Loucy (cell line): ENCODE data around the gene SDR9C7.
"Not testable (repeated sequence)": the region's sequence is repeated elsewhere in the genome, so short reads cannot be mapped to it uniquely, and the experiment has no call there.

Experiments used
- H2AFZ ChIP-seq: fragments of 200-600 bp; sonication (generic); 2 replicates; pipeline ENCODE4 v1.6.0; 2016; ENCODE audit warnings: antibody characterized with exemption, mild to moderate bottlenecking, low read length, moderate library complexity
- H3F3A ChIP-seq: fragments of 200-600 bp; 2 replicates; pipeline ENCODE4 v1.6.0; 2016; ENCODE audit warnings: antibody characterized with exemption, low read depth, mild to moderate bottlenecking
- H3K27me3 ChIP-seq: fragments of 200-600 bp; sonication (generic); 2 replicates; pipeline ENCODE4 v1.6.1; 2014; ENCODE audit warnings: low read length, mild to moderate bottlenecking; ENCODE audit not compliant: insufficient read depth, poor library complexity, severe bottlenecking
- H3K36me3 ChIP-seq: fragments of 200-600 bp; sonication (generic); 2 replicates; pipeline ENCODE4 v1.6.1; 2016; ENCODE audit warnings: low read length; ENCODE audit not compliant: insufficient read depth
- H3K4me1 ChIP-seq: fragments of 200-600 bp; sonication (generic); 2 replicates; pipeline ENCODE4 v1.5.1; 2014; ENCODE audit warnings: low read length, mild to moderate bottlenecking; ENCODE audit not compliant: insufficient read depth, poor library complexity, severe bottlenecking
- H3K4me2 ChIP-seq: fragments of 200-600 bp; sonication (generic); 2 replicates; pipeline ENCODE4 v1.6.0; 2014; ENCODE audit warnings: antibody characterized with exemption, low read length, low read depth, mild to moderate bottlenecking; ENCODE audit not compliant: poor library complexity, severe bottlenecking
- H3K4me3 ChIP-seq: fragments of 200-600 bp; sonication (generic); 2 replicates; pipeline ENCODE4 v1.5.1; 2014; ENCODE audit warnings: low read length, mild to moderate bottlenecking, mixed read lengths; ENCODE audit not compliant: poor library complexity, severe bottlenecking
- H3K79me2 ChIP-seq: fragments of 200-600 bp; sonication (generic); 2 replicates; pipeline ENCODE4 v1.6.1; 2014; ENCODE audit warnings: low read length; ENCODE audit not compliant: insufficient read depth
- H3K9ac ChIP-seq: fragments of 200-600 bp; sonication (generic); 2 replicates; pipeline ENCODE4 v1.6.0; 2014; ENCODE audit warnings: mild to moderate bottlenecking, low read depth, low read length, moderate library complexity; ENCODE audit not compliant: poor library complexity, severe bottlenecking
- H3K9me2 ChIP-seq: fragments of 200-600 bp; sonication (generic); replicated peaks from 2 replicates; pipeline ENCODE4 v1.6.1; 2016; ENCODE audit warnings: low read depth, low read length, mixed read lengths
- H3K9me3 ChIP-seq: fragments of 200-600 bp; sonication (generic); 2 replicates; pipeline ENCODE4 v1.6.1; 2014; ENCODE audit warnings: mild to moderate bottlenecking, antibody characterized with exemption, low read length, low read depth; ENCODE audit not compliant: insufficient read depth
- H4K20me1 ChIP-seq: fragments of 200-600 bp; sonication (generic); 2 replicates; pipeline ENCODE4 v1.6.0; 2014; ENCODE audit warnings: antibody characterized with exemption, low read length, mild to moderate bottlenecking; ENCODE audit not compliant: insufficient read depth, poor library complexity, severe bottlenecking
- EZH2phosphoT487 ChIP-seq: fragments of 200-600 bp; IDR thresholded peaks from 2 replicates; pipeline ENCODE4 v1.6.1; 2018; ENCODE audit warnings: antibody characterized with exemption, mild to moderate bottlenecking, moderate library complexity, borderline replicate concordance
- TF ChIP-seq, protein P1 (sequence below): fragments of 200-600 bp; sonication (generic); conservative IDR thresholded peaks from 2 replicates; pipeline ENCODE4 v1.5.1; 2014; ENCODE audit warnings: mild to moderate bottlenecking, antibody characterized with exemption, low read length

The SDR9C7 gene

DNA sequence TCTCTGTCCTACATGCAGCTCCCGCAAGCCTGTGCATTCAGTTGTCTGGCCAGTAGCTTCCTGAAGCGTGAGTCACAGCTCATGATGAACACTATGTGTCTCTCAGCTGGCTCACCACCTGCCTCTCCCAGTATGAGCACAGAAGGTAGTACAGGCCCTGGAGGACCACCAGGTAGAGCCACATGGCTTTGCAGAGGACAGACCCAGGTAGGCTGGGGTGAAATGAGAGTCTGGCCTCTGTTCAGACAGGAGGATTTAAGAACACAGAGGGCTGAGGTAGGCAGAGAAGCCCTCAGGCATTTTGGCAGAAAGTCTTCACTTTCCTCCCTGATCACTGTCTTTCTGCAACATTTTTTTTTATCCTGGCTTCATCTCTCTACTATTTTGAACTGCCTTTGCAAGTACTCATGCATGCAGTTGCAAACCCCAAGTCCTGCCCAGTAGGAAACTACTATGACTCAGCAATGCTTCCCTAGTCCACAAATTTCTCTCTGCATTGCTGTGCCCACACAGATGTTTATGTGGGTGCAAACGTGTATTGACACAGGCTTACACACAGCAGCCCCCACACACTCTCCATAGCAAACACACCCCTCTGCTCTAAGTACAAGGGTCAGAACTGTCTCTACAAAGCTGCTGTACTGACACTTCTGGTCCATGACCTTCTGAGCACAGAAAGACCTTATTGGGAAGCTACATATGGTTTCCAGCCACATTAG lies 7.2 kb upstream of the SDR9C7 start:
- Histone ChIP-seq H3K4me1 (peaks cover 13% of the 10 kb centered on the region), H3K4me3 (no peak overlapping the region), H3K79me2 (no peaks in the 10 kb centered on the region), H2AFZ (peak overlapping the region; percentile 6), H3K9me2 (no peaks in the 10 kb centered on the region), H3K9me3 (peaks cover 5% of the 10 kb centered on the region; the same call in 1 of the 2 replicates), H3F3A (no peaks in the 10 kb centered on the region), H3K9ac (peak overlapping the region; percentile 39), H3K4me2 (peak overlapping the region; percentile 41), H4K20me1 (no peaks in the 10 kb centered on the region), H3K27me3 (no peaks in the 10 kb centered on the region), H3K36me3 (no peaks in the 10 kb centered on the region)
- TF ChIP-seq, protein P1, sequence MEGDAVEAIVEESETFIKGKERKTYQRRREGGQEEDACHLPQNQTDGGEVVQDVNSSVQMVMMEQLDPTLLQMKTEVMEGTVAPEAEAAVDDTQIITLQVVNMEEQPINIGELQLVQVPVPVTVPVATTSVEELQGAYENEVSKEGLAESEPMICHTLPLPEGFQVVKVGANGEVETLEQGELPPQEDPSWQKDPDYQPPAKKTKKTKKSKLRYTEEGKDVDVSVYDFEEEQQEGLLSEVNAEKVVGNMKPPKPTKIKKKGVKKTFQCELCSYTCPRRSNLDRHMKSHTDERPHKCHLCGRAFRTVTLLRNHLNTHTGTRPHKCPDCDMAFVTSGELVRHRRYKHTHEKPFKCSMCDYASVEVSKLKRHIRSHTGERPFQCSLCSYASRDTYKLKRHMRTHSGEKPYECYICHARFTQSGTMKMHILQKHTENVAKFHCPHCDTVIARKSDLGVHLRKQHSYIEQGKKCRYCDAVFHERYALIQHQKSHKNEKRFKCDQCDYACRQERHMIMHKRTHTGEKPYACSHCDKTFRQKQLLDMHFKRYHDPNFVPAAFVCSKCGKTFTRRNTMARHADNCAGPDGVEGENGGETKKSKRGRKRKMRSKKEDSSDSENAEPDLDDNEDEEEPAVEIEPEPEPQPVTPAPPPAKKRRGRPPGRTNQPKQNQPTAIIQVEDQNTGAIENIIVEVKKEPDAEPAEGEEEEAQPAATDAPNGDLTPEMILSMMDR, result no peak
- no peak for TF ChIP-seq EZH2phosphoT487

- H4K20me1 ChIP-seq, H3K36me3 ChIP-seq, H3K9me3 ChIP-seq, H3K79me2 ChIP-seq, H3K9me2 ChIP-seq, H2AFZ ChIP-seq, H3K4me3 ChIP-seq, H3F3A ChIP-seq, H3K27me3 ChIP-seq: not testable (repeated sequence)
- H3K4me1 ChIP-seq, result peaks cover 13% of the 10 kb centered on the region
- peak overlapping the region; percentile 41 for H3K4me2 ChIP-seq
- peak overlapping the region; percentile 39 for H3K9ac ChIP-seq
These were observed 6.7 kb upstream of the SDR9C7 start for GRCh38 chr12:56940942-56941298.

GRCh38 chr12:56935752-56936151 lies 1.5 kb upstream of the SDR9C7 start:
- no peak overlapping the region for H3K4me3 ChIP-seq
- no peaks in the 10 kb centered on the region for H3K9me3 ChIP-seq
- no peaks in the 10 kb centered on the region for H3K36me3 ChIP-seq
- H3F3A ChIP-seq, result no peaks in the 10 kb centered on the region
- no peaks in the 10 kb centered on the region for H3K79me2 ChIP-seq
- H4K20me1 ChIP-seq, result no peaks in the 10 kb centered on the region
- no peak overlapping the region for H3K4me2 ChIP-seq
- no peak overlapping the region for H3K9ac ChIP-seq
- H3K4me1 ChIP-seq, result peaks cover 17% of the 10 kb centered on the region
- H3K27me3 ChIP-seq, result no peaks in the 10 kb centered on the region
- H2AFZ ChIP-seq, result no peak overlapping the region
- no peak for TF ChIP-seq EZH2phosphoT487
- TF ChIP-seq, protein P1, result no peak
- H3K9me2 ChIP-seq, result no peaks in the 10 kb centered on the region

DNA sequence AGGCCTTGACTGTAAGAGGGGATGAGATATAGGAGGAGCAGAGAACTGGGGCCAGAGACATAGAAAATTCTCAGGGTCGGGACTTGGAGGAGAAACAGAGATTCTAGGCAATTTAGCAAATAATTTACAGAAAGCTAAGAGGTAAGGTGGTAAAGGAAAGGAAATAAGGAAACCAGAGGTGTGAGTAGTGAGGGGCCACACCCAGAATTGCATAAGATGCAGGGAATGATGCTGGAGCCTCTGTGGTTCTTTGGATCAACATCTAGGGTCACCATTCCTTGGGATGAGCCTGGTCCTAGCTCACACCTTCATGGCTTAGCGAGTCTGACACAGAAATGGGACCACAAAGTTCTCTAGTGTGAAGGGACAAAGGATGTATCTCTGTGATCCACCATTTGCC lies 949 bp upstream of the SDR9C7 start:
- Histone ChIP-seq H4K20me1 (no peaks in the 10 kb centered on the region), H2AFZ (no peak overlapping the region), H3K4me3 (no peak overlapping the region), H3K9ac (no peak overlapping the region), H3K79me2 (no peaks in the 10 kb centered on the region), H3K4me2 (no peak overlapping the region), H3K27me3 (no peaks in the 10 kb centered on the region), H3K9me3 (no peaks in the 10 kb centered on the region), H3K4me1 (peaks cover 17% of the 10 kb centered on the region), H3F3A (no peaks in the 10 kb centered on the region), H3K9me2 (no peaks in the 10 kb centered on the region), H3K36me3 (no peaks in the 10 kb centered on the region)
- no peak for TF ChIP-seq EZH2phosphoT487
- TF ChIP-seq, protein P1, result no peak
